ENCODE data around the gene EPM2A.

- no peak for TF ChIP-seq EZH2 (IDR thresholded peaks at IDR 0.05; ENCODE audit: low read length, missing control alignments)
- TF ChIP-seq CTCF (conservative IDR thresholded peaks at IDR 0.05 in 1 of 2, IDR thresholded peaks at IDR 0.05 in 1 of 2; ENCODE audit: low read depth in 1 of 2, low read length in 2 of 2): no peak
These were observed 53.4 kb downstream of the EPM2A start for GRCh38 chr6:145681965-145682364.
